Activated naive CD4-positive, alpha-beta T cell treated with anti-CD3 and anti-CD28 coated beads, Interleukin-2, amount 50 U/mL, for 24 hours (primary cell): ENCODE results near the gene DNM3.
A peak's percentile ranks its signal among the peaks of the same experiment; 100 is the strongest.

Experiments used
- H3K27ac Mint-ChIP-seq: one replicate; pipeline ENCODE4 v1.8.0; 2021; ENCODE audit warnings: mild to moderate bottlenecking, mixed read lengths
- H3K27me3 Mint-ChIP-seq: one replicate; pipeline ENCODE4 v1.8.0; 2021; ENCODE audit warnings: mixed read lengths
- H3K36me3 Mint-ChIP-seq: one replicate; pipeline ENCODE4 v1.8.0; 2021; ENCODE audit warnings: mixed read lengths
- H3K4me1 Mint-ChIP-seq: one replicate; pipeline ENCODE4 v1.8.0; 2021; ENCODE audit warnings: mixed read lengths
- H3K4me3 Mint-ChIP-seq: one replicate; pipeline ENCODE4 v1.8.0; 2021; ENCODE audit warnings: mild to moderate bottlenecking, mixed read lengths
- H3K9me3 Mint-ChIP-seq: one replicate; pipeline ENCODE4 v1.8.0; 2021; ENCODE audit warnings: mixed read lengths

DNM3 gene

DNA sequence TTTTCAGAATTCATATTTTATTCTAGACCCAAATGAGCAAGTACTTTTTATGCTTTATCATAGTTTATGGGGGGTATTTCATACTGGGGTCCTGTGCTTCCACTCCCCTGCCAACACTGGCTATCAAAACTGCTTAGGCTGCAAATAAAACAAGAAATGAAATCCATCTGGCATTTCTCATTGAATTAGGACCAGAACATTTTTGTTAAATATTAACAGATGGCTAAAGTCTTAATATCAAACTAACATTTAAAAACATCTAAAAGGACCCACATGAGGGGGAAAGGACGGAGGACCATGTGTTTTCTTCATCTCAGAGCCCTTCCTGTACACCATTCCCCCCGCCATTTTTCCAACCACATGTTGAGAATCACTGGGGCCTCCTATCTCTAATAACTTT, 411.7 kb downstream of the DNM3 start:
- Mint-ChIP-seq H3K27me3 (no peaks in the 10 kb centered on the region), H3K9me3 (no peaks in the 10 kb centered on the region), H3K27ac (no peak overlapping the region), H3K4me3 (no peak overlapping the region), H3K4me1 (peaks cover 19% of the 10 kb centered on the region), H3K36me3 (no peaks in the 10 kb centered on the region)

GRCh38 chr1:172254521-172255222, 413.4 kb downstream of the DNM3 start:
- Mint-ChIP-seq H3K27ac (no peak overlapping the region), H3K9me3 (peaks cover 8% of the 10 kb centered on the region), H3K36me3 (no peaks in the 10 kb centered on the region), H3K4me3 (no peak overlapping the region), H3K4me1 (peaks cover 19% of the 10 kb centered on the region), H3K27me3 (no peaks in the 10 kb centered on the region)

- no peak overlapping the region for H3K27ac Mint-ChIP-seq
- H3K9me3 Mint-ChIP-seq = peaks cover 14% of the 10 kb centered on the region
- H3K4me3 Mint-ChIP-seq = no peak overlapping the region
- no peaks in the 10 kb centered on the region for H3K27me3 Mint-ChIP-seq
- peaks cover 2% of the 10 kb centered on the region for H3K36me3 Mint-ChIP-seq
- H3K4me1 Mint-ChIP-seq = peaks cover 19% of the 10 kb centered on the region
Observed at GRCh38 chr1:172255223-172255560, 413.9 kb downstream of the DNM3 start.

DNA sequence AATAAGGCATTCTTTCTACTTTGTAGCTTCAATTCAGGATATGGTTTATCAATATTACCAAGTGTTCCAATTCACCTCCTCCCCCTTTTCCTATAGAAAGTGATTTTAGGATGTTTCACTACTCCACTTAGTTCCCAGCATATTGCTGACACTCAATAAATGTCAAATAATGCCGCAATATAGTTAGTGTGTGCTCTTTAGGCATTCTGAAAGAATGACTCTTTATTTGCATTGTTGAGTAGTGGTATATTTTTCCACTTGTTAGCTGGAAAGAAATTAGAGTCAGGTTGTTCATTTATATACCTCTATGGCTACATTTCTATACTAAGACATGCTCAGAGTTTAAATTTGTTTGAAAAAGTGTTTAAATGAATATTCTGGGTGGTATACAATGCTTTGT, 424.6 kb downstream of the DNM3 start:
- peaks cover 3% of the 10 kb centered on the region for H3K9me3 Mint-ChIP-seq
- H3K27ac Mint-ChIP-seq = no peak overlapping the region
- H3K4me3 Mint-ChIP-seq = no peak overlapping the region
- H3K4me1 Mint-ChIP-seq = peaks cover 9% of the 10 kb centered on the region
- no peaks in the 10 kb centered on the region for H3K27me3 Mint-ChIP-seq
- peaks cover 6% of the 10 kb centered on the region for H3K36me3 Mint-ChIP-seq

DNA sequence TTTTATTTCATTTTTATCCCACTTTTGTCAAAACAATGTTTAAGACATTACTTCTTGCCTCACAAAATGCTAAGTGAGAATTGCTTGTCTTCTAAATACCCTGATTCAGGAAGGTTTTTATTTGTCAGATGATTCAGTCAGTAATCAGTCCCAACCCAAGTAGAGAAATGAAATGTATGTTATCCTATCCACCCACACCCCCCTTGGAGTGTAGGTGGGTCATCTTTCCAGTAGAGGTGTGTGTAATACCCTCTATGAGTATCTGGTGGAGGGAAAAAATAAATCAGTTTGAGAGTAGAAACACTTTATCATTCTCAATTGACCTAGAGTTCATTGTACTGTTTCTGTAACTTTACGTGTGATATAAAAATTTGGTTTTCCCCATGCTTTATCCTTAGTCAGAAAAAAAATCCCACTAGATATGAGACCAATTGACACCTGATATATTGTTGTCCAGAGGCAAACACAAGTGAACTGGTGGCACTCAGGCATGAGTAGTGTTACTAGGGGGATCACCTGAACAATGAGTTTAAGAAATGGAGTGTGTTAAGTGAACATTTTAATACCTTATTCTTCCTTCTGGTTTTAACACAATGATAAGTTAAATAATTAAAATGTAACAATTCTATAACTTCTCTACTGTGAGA, 425.4 kb downstream of the DNM3 start:
- no peaks in the 10 kb centered on the region for H3K9me3 Mint-ChIP-seq
- no peaks in the 10 kb centered on the region for H3K27me3 Mint-ChIP-seq
- no peak overlapping the region for H3K4me3 Mint-ChIP-seq
- peaks cover 9% of the 10 kb centered on the region for H3K4me1 Mint-ChIP-seq
- peaks cover 2% of the 10 kb centered on the region for H3K36me3 Mint-ChIP-seq
- H3K27ac Mint-ChIP-seq = no peak overlapping the region

DNA sequence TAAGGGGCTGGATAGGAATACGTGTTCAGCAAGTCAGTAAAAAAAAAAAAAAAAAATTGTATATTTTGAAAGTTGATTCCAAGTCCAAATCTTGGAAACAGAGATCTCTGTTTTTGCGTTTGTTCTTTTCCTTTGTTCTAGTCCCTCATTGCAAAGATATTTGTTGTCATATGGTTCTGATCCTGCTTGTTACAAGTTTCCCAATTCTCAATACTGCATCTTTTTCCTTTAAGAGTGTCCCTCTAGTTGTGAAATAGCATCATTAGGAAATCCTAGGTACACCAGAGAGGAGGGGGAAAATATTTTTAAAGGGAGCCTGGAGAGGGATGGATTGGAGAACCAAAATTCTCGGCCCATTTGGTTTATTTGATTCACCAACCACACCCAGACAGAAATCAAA, 426.9 kb downstream of the DNM3 start:
- H3K9me3 Mint-ChIP-seq = no peaks in the 10 kb centered on the region
- H3K4me3 Mint-ChIP-seq = no peak overlapping the region
- no peak overlapping the region for H3K27ac Mint-ChIP-seq
- peaks cover 9% of the 10 kb centered on the region for H3K4me1 Mint-ChIP-seq
- no peaks in the 10 kb centered on the region for H3K27me3 Mint-ChIP-seq
- peaks cover 2% of the 10 kb centered on the region for H3K36me3 Mint-ChIP-seq

- no peak overlapping the region for H3K27ac Mint-ChIP-seq
- no peaks in the 10 kb centered on the region for H3K27me3 Mint-ChIP-seq
- H3K4me3 Mint-ChIP-seq = no peak overlapping the region
- H3K4me1 Mint-ChIP-seq = peaks cover 13% of the 10 kb centered on the region
- H3K36me3 Mint-ChIP-seq = no peaks in the 10 kb centered on the region
- no peaks in the 10 kb centered on the region for H3K9me3 Mint-ChIP-seq
Observed at GRCh38 chr1:172269084-172269483, 427.8 kb downstream of the DNM3 start.

GRCh38 chr1:172269644-172270043, 428.3 kb downstream of the DNM3 start:
- Mint-ChIP-seq H3K27me3 (no peaks in the 10 kb centered on the region), H3K9me3 (no peaks in the 10 kb centered on the region), H3K27ac (peak overlapping the region; percentile 51), H3K4me1 (peaks cover 15% of the 10 kb centered on the region), H3K4me3 (no peak overlapping the region), H3K36me3 (no peaks in the 10 kb centered on the region)

DNA sequence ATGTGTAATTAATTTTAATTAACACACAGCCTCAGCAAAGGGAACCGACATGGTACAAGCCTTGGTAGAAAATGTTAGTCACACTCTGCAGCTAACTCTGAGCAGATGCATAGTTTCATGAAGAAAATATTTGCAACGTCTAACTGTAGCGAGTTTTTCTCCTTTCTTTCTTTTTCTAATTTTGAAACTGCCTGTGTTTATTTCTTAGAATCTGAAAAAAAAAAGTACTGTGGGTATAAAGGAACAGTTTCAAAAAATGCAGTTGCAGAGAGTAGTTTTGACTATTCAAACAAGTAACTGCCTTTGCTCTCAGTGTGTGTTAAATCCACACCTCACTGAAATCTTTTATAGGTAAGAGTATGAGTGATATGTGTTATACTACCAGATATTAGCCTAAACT, 429.3 kb downstream of the DNM3 start:
- no peak overlapping the region for H3K4me3 Mint-ChIP-seq
- no peaks in the 10 kb centered on the region for H3K9me3 Mint-ChIP-seq
- no peak overlapping the region for H3K27ac Mint-ChIP-seq
- H3K36me3 Mint-ChIP-seq = no peaks in the 10 kb centered on the region
- no peaks in the 10 kb centered on the region for H3K27me3 Mint-ChIP-seq
- peaks cover 15% of the 10 kb centered on the region for H3K4me1 Mint-ChIP-seq

DNA sequence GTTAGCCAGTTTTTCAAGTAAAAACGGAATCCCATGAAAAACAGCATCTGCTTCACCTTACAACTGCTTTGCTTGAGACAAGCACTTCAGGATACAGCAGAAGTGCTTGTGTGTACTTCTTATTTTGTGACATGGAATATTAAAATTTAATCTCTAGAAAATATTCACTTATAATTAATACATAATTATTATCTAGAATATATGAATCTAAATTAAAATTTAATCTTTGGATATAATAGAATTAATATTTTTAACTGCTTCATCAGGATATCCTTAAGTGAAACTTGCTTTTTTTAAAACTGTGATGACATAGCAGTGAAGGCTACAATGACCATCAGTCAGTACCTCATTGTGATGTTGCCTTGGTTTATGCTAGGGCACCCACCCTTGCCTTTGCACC, 430.8 kb downstream of the DNM3 start:
- H3K4me1 Mint-ChIP-seq = peaks cover 6% of the 10 kb centered on the region
- H3K4me3 Mint-ChIP-seq = no peak overlapping the region
- no peaks in the 10 kb centered on the region for H3K27me3 Mint-ChIP-seq
- no peaks in the 10 kb centered on the region for H3K9me3 Mint-ChIP-seq
- H3K36me3 Mint-ChIP-seq = no peaks in the 10 kb centered on the region
- no peak overlapping the region for H3K27ac Mint-ChIP-seq

DNA sequence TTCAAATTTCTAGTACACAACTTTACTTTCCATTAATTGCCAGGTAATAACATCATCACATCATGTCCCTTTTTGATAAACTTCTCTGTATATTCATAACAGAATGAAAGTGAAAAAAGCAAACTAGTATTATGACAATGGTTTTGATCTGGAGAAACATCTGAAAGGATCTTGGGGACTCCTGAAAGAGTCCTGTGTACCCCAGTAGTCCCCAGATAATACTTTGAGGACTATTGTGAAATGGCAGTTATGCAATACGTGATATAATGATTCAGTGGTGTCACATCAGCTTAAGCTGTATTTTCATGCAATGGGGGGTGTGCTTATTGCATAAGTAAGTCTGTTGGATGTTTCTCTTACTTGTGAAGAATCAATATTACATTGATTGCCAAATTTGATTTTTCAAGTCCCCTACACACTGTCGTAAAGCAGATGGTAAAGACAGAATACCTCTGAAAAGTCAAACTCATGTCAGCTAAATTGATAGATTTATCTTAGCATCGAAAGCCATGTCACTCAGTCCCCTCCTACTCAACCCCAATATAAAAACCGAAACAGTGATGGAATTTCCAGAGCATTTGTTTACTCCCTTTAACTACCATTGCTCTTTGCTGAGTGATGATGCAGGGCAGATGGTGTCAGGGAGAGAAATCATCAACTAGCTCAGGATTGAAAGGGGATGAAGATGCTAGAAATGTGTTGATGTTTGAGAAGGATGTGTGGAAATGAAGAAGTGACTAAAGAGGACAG, 432.5 kb downstream of the DNM3 start:
- H3K9me3 Mint-ChIP-seq = no peaks in the 10 kb centered on the region
- no peak overlapping the region for H3K27ac Mint-ChIP-seq
- no peaks in the 10 kb centered on the region for H3K27me3 Mint-ChIP-seq
- no peaks in the 10 kb centered on the region for H3K36me3 Mint-ChIP-seq
- peaks cover 5% of the 10 kb centered on the region for H3K4me1 Mint-ChIP-seq
- no peak overlapping the region for H3K4me3 Mint-ChIP-seq

DNA sequence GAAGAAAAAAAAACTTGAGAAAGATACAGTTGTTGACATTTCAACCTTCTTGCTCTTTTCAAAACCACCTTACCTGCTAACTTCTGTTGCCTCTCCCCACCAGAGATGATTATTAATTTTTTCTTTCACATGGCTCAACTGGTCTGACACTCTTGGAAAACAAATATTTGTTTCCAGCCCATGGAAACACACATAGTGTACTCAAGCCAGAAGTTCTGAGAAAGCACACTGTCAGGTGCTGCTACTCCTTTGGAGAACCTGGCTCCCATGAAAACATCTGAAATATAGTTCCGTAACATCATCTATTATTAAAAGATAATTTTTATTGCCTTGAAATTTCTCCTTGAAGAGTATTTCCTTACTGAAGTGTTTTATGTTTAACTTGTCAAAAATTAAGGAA, 434.2 kb downstream of the DNM3 start:
- no peaks in the 10 kb centered on the region for H3K9me3 Mint-ChIP-seq

DNA sequence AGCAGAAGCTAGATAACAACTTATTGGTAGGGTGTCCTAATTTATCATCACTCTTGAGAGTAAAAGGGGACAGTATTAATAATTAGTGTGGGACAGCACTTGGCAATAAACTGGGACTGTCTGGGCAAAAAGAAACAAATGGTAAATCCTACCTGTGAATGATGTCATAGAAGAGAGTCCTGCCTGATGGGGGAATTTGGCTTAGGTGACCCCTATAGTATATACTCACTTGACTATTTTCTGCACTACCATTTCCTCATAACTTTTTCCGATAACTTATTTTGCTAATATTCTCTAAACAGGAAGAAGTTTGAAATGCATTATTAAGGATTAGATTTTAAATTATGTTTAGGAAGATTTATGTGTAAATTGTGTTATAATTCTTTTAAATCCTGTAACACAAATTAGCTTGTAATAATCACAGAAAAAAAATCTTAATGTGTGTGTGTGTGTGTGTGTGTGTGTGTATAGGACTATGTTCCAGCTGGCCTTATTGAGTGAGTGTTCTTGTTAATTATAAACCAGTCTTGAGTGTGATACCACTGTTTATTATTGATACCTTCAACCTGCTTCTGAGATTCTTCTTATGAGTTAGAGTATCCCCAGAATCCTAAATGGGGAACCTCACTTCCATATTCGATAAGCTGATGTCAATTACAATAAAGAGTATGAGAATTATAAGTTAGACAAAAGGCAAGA, 435.0 kb downstream of the DNM3 start:
- H3K27ac Mint-ChIP-seq = no peak overlapping the region
- H3K4me1 Mint-ChIP-seq = peaks cover 5% of the 10 kb centered on the region
- H3K36me3 Mint-ChIP-seq = peaks cover 3% of the 10 kb centered on the region
- H3K4me3 Mint-ChIP-seq = no peak overlapping the region
- no peaks in the 10 kb centered on the region for H3K27me3 Mint-ChIP-seq
- H3K9me3 Mint-ChIP-seq = no peaks in the 10 kb centered on the region

More for the DNA sequence above, 434.2 kb downstream of the DNM3 start:
- Mint-ChIP-seq H3K4me1 (peaks cover 5% of the 10 kb centered on the region), H3K27ac (no peak overlapping the region), H3K4me3 (no peak overlapping the region), H3K36me3 (peaks cover 3% of the 10 kb centered on the region), H3K27me3 (no peaks in the 10 kb centered on the region)

- Mint-ChIP-seq H3K36me3 (peaks cover 3% of the 10 kb centered on the region), H3K27me3 (no peaks in the 10 kb centered on the region), H3K27ac (no peak overlapping the region), H3K9me3 (no peaks in the 10 kb centered on the region), H3K4me3 (no peak overlapping the region), H3K4me1 (peaks cover 5% of the 10 kb centered on the region)
Observed at GRCh38 chr1:172277275-172277674, 436.0 kb downstream of the DNM3 start.

DNA sequence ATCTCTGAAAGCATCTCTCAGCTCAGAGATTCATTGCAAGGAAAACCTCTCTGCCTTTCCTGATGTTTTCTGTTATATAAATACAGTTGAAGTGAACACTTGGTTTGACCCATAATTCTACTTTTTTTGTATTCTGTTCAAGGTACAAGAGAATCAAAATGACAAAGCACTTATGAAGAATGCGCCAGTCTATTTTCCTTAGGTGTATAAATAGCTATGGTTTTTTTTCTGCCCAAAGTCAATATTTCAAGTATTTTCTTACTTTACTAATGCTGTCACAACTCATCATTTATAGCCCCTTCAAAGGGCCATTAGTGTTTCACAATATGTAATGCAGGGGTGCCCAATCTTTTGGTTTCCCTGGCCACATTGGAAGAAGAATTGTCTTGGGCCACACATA, 436.7 kb downstream of the DNM3 start:
- Mint-ChIP-seq H3K4me1 (peaks cover 5% of the 10 kb centered on the region), H3K4me3 (no peak overlapping the region), H3K9me3 (no peaks in the 10 kb centered on the region), H3K27ac (no peak overlapping the region), H3K36me3 (peaks cover 3% of the 10 kb centered on the region), H3K27me3 (no peaks in the 10 kb centered on the region)

DNA sequence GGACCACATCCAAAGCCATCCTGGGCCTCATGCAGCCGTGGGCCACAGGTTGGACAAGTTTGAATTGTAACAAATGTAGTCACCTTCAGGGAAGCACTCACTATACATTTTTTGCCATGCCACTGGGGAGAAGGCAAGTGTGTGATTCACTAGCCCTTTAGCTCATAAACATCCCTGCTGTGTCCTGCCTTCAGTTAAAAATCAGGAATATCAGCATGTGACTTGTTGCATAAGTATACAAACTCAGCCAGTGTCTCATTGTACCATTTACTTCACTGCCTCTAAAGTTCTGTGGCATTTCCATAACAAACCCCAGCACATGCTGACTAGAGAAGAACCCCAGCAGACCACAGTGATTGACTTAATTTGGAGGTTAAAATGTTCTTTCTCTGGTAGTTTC, 437.2 kb downstream of the DNM3 start:
- no peaks in the 10 kb centered on the region for H3K27me3 Mint-ChIP-seq
- H3K9me3 Mint-ChIP-seq = no peaks in the 10 kb centered on the region
- no peak overlapping the region for H3K4me3 Mint-ChIP-seq
- peaks cover 3% of the 10 kb centered on the region for H3K36me3 Mint-ChIP-seq
- peaks cover 5% of the 10 kb centered on the region for H3K4me1 Mint-ChIP-seq
- no peak overlapping the region for H3K27ac Mint-ChIP-seq
